A549 (cell line): ENCODE data around the gene ASB2. TPM values are rescaled to one million over a fixed set of nuclear protein-coding genes. Genes with fewer than 3 reads are reported as not detected.

Experiments
- ATAC-seq, 2 experiments: fragments of 200-7000 bp in 1 of 2; fragments of >200 bp in 1 of 2; cut with Nextera tagmentation in 1 of 2; cut with Tn5 transposase in 1 of 2; 3 replicates each; pipeline versions ENCODE4 v1.8.0 to v1.9.1; 2018 to 2020; ENCODE audit warnings: mild to moderate bottlenecking in 1 of 2, moderate library complexity in 1 of 2
- CTCF ChIA-PET: fragments of 300-600 bp; sonication (Branson Sonifier 250); formaldehyde crosslinking; extraction: SDS; loops from one replicate; lab custom pipeline; 2021; ENCODE audit warnings: antibody characterized with exemption, inconsistent platforms; lab: Yijun Ruan, JAX
- POLR2A ChIA-PET: fragments of 350-600 bp; formaldehyde crosslinking; extraction: SDS; loops from one replicate; lab custom pipeline; 2021; ENCODE audit warnings: antibody characterized with exemption, inconsistent platforms; lab: Yijun Ruan, JAX
- DNase-seq, 2 experiments: peaks; one replicate each; pipeline versions ENCODE4 v3.0.0 to v3.0.0-alpha.2; 2011 to 2016; ENCODE audit warnings: low read depth in 1 of 2, low spot score in 1 of 2
- FAIRE-seq: peaks from 2 replicates; lab custom pipeline; 2011; peaks lifted over from hg19 to GRCh38; lab: Jason Lieb, UNC
- H3K27ac ChIP-seq, 2 experiments: fragments of >200 bp; sonication (Bioruptor Twin); formaldehyde crosslinking; 3 replicates each; pipeline ENCODE4 v1.5.1; 2016 to 2017
- H3K4me1 ChIP-seq: fragments of >200 bp; sonication (Bioruptor Twin); formaldehyde crosslinking; 3 replicates; pipeline ENCODE4 v1.6.1; 2016
- H3K4me2 ChIP-seq: fragments of >200 bp; sonication (Bioruptor Twin); formaldehyde crosslinking; 3 replicates; pipeline ENCODE4 v1.6.1; 2016
- H3K4me3 ChIP-seq: fragments of >200 bp; sonication (Bioruptor Twin); formaldehyde crosslinking; 3 replicates; pipeline ENCODE4 v1.5.1; 2016
- H3K9me3 ChIP-seq: fragments of >200 bp; sonication (Bioruptor Twin); formaldehyde crosslinking; 3 replicates; pipeline ENCODE4 v1.6.1; 2016
- CBX2 ChIP-seq: fragments of 200-600 bp; sonication (generic); IDR thresholded peaks from 2 replicates; pipeline ENCODE4 v1.6.1; 2016; ENCODE audit warnings: low read depth, mild to moderate bottlenecking, borderline replicate concordance
- CBX8 ChIP-seq: fragments of 200-600 bp; sonication (generic); IDR thresholded peaks from 2 replicates; pipeline ENCODE4 v1.6.1; 2016
- CHD4 ChIP-seq: fragments of 200-600 bp; sonication (generic); IDR thresholded peaks from 2 replicates; pipeline ENCODE4 v1.6.1; 2016; ENCODE audit warnings: antibody characterized with exemption, mild to moderate bottlenecking, borderline replicate concordance
- CTCF ChIP-seq: fragments of >200 bp; sonication (Bioruptor Twin); formaldehyde crosslinking; IDR thresholded peaks from 3 replicates; pipeline ENCODE4 v1.5.1; 2016
- EHF ChIP-seq: fragments of 250-450 bp; sonication (Bioruptor Pico); IDR thresholded peaks from 2 replicates; pipeline ENCODE4 v1.5.0; 2020; ENCODE audit warnings: mild to moderate bottlenecking
- EP300 ChIP-seq, 2 experiments: fragments of >200 bp; sonication (Bioruptor Twin); formaldehyde crosslinking; IDR thresholded peaks; 2 replicates in 1 of 2; 3 replicates in 1 of 2; pipeline ENCODE4 v1.6.1; 2016 to 2017
- HMGXB4 ChIP-seq: fragments of 250-450 bp; sonication (Bioruptor Pico); IDR thresholded peaks from 2 replicates; pipeline ENCODE4 v1.5.0; 2021; ENCODE audit warnings: mild to moderate bottlenecking, moderate library complexity, borderline replicate concordance
- MAFK ChIP-seq: fragments of 450-650 bp; IDR thresholded peaks from 2 replicates; pipeline ENCODE4 v1.6.1; 2014; ENCODE audit not compliant: partially characterized antibody
- MAX ChIP-seq: IDR thresholded peaks from 2 replicates; pipeline ENCODE4 v1.6.1; 2012
- MYC ChIP-seq: IDR thresholded peaks from 2 replicates; pipeline ENCODE4 v1.6.1; 2012; ENCODE audit warnings: mild to moderate bottlenecking, inconsistent platforms, low read length, improper control_type of control experiment, borderline replicate concordance
- NPAS2 ChIP-seq: fragments of 250-450 bp; sonication (Bioruptor Pico); IDR thresholded peaks from 2 replicates; pipeline ENCODE4 v1.8.0; 2022; ENCODE audit warnings: mild to moderate bottlenecking, moderate library complexity, borderline replicate concordance
- PHF8 ChIP-seq: fragments of 200-600 bp; sonication (generic); IDR thresholded peaks from 2 replicates; pipeline ENCODE4 v1.6.1; 2016; ENCODE audit warnings: low read depth, mild to moderate bottlenecking, antibody characterized with exemption, moderate library complexity, borderline replicate concordance
- POLR2A ChIP-seq: IDR thresholded peaks from 2 replicates; pipeline ENCODE4 v1.6.1; 2012; ENCODE audit warnings: mild to moderate bottlenecking, low read length
- RAD21 ChIP-seq, 2 experiments: fragments of >200 bp in 1 of 2; sonication (Bioruptor Twin) in 1 of 2; formaldehyde crosslinking in 1 of 2; IDR thresholded peaks in 1 of 2; conservative IDR thresholded peaks in 1 of 2; 2 replicates in 1 of 2; 3 replicates in 1 of 2; pipeline ENCODE4 v1.6.1; 2012 to 2018; ENCODE audit warnings: inconsistent platforms in 1 of 2
- RCOR1 ChIP-seq: fragments of 150-350 bp; IDR thresholded peaks from 2 replicates; pipeline ENCODE4 v1.6.1; 2014; ENCODE audit warnings: antibody characterized with exemption, low read length, low read depth
- SREBF2 ChIP-seq: fragments of 450-650 bp; IDR thresholded peaks from 2 replicates; pipeline ENCODE4 v1.6.1; 2014; ENCODE audit warnings: mild to moderate bottlenecking, moderate library complexity
- ZFP36 ChIP-seq: fragments of 450-650 bp; IDR thresholded peaks from 2 replicates; pipeline ENCODE4 v1.6.1; 2014; ENCODE audit warnings: borderline replicate concordance; ENCODE audit not compliant: partially characterized antibody
- WGBS: methylation state at CpG from one replicate; pipeline ENCODE4 v1.1.6; 2017; ENCODE audit errors: missing lambda C conversion rate; 5-methylcytosine and 5-hydroxymethylcytosine counted together
- polyA plus RNA-seq, 4 experiments: library from polyadenylated mRNA; depleted of rRNA in 3 of 4; stranded (reverse); fragments of >200 nt; fragmentation: RNase III in 1 of 4; extraction: RNeasy Plus Mini Kit Qiagen cat#74134 plus additional on column Dnase treatment in 1 of 4; gene quantifications; 2 replicates in 3 of 4; 3 replicates in 1 of 4; pipeline ENCODE4 v1.2.3, GENCODE V29; 2011 to 2017

Gene ASB2
- polyA plus RNA-seq, 2 of the 4 experiments (the other 2 are of a cell fraction), result 0.03 to 0.10 TPM

GRCh38 chr14:93998871-93999403, 22.6 kb upstream of the ASB2 start:
- DNase-seq, result no peak
- no peak overlapping the region for H3K4me2 ChIP-seq
- ChIA-PET POLR2A (interaction anchor here (1.0 kb wide), 1 partner anchor 60 kb away, joined by 3 read pairs; no protein-coding TSS in a partner anchor), CTCF (interaction anchor here (0.6 to 12.5 kb wide), 8 partner anchors 13 to 138 kb away, joined by 3 to 400 read pairs (median 20); no protein-coding TSS in a partner anchor)
- FAIRE-seq, result no peak
- TF ChIP-seq CTCF, result no peak
- no peak for TF ChIP-seq PHF8
- no peak for TF ChIP-seq SREBF2
- no peak for TF ChIP-seq RAD21 (conservative IDR thresholded peaks at IDR 0.05 in 1 of 2, IDR thresholded peaks at IDR 0.05 in 1 of 2)
- no peak for TF ChIP-seq CBX2
- no peak for TF ChIP-seq NPAS2 (CRISPR knock-in tag)
- TF ChIP-seq CHD4, result no peak
- TF ChIP-seq HMGXB4, result no peak
- TF ChIP-seq ZFP36, result no peak
- TF ChIP-seq EHF (CRISPR knock-in tag), result no peak
- no peak for TF ChIP-seq RCOR1
- no peak for TF ChIP-seq EP300 (IDR thresholded peaks at IDR 0.05)
- TF ChIP-seq MAX, result no peak
- TF ChIP-seq POLR2A, result no peak
- peaks cover 12% of the 10 kb centered on the region; the same call in 2 of the 3 replicates for H3K4me1 ChIP-seq
- H3K9me3 ChIP-seq, result no peaks in the 10 kb centered on the region
- no peak overlapping the region for H3K27ac ChIP-seq
- no peak overlapping the region for H3K4me3 ChIP-seq
- WGBS, result 100% methylated on average over 1 of the region's 7 CpGs
- ATAC-seq, result no peak

- Histone ChIP-seq H3K27ac (no peak overlapping the region), H3K4me2 (no peak overlapping the region), H3K4me1 (peaks cover 12% of the 10 kb centered on the region; the same call in 2 of the 3 replicates), H3K9me3 (no peaks in the 10 kb centered on the region), H3K4me3 (no peak overlapping the region)
- ChIA-PET CTCF (interaction anchor here (0.6 to 12.5 kb wide), 8 partner anchors 14 to 1348 kb away, joined by 3 to 400 read pairs (median 5); no protein-coding TSS in a partner anchor), POLR2A (no interaction called here)
- FAIRE-seq (no peak), DNase-seq (no peak), ATAC-seq (no peak)
- TF ChIP-seq MYC (no peak), MAX (no peak), EHF (CRISPR knock-in tag) (no peak), MAFK (peak; percentile 72), CBX8 (no peak)
- 75% methylated on average over 12 of the region's 17 CpGs for WGBS
Measured at GRCh38 chr14:93997916-93998870, 21.8 kb upstream of the ASB2 start.
